ENCODE results near the gene TMPRSS11E. TPM values are rescaled to one million over a fixed set of nuclear protein-coding genes. Genes with fewer than 3 reads are reported as not detected.

Gene TMPRSS11E
- total and polyA plus RNA-seq, 7 donors = 0.09 TPM; not detected in 6

- DNase-seq = no peak
- WGBS, 2 donors = 55 to 79% methylated on average over 3 of the region's 3 CpGs
- intact Hi-C loops (cut with DNase I) = no loop called here
Observed at GRCh38 chr4:68416591-68416990, 30.7 kb upstream of the TMPRSS11E start.

GRCh38 chr4:68426516-68426915 lies 20.7 kb upstream of the TMPRSS11E start:
- H3K27me3 ChIP-seq = no peaks in the 10 kb centered on the region
- no peaks in the 10 kb centered on the region for H3K36me3 ChIP-seq
- H3K9me3 ChIP-seq = no peaks in the 10 kb centered on the region
- H3K4me3 ChIP-seq = no peak overlapping the region
- no peak overlapping the region for H3K27ac ChIP-seq
- intact Hi-C loops (cut with DNase I) = no loop called here
- no peak for DNase-seq
- H3K4me1 ChIP-seq = no peaks in the 10 kb centered on the region
- 94 to 95% methylated on average over 3 of the region's 3 CpGs for WGBS, 2 donors
- TF ChIP-seq POLR2AphosphoS5 (IDR thresholded peaks at IDR 0.05) = no peak

More at GRCh38 chr4:68416591-68416990, 30.7 kb upstream of the TMPRSS11E start:
- no peak for TF ChIP-seq POLR2A (IDR thresholded peaks at IDR 0.05)
- no peak for TF ChIP-seq EP300 (IDR thresholded peaks at IDR 0.05)
- no peak for TF ChIP-seq POLR2AphosphoS5 (IDR thresholded peaks at IDR 0.05)
- TF ChIP-seq, protein P1, sequence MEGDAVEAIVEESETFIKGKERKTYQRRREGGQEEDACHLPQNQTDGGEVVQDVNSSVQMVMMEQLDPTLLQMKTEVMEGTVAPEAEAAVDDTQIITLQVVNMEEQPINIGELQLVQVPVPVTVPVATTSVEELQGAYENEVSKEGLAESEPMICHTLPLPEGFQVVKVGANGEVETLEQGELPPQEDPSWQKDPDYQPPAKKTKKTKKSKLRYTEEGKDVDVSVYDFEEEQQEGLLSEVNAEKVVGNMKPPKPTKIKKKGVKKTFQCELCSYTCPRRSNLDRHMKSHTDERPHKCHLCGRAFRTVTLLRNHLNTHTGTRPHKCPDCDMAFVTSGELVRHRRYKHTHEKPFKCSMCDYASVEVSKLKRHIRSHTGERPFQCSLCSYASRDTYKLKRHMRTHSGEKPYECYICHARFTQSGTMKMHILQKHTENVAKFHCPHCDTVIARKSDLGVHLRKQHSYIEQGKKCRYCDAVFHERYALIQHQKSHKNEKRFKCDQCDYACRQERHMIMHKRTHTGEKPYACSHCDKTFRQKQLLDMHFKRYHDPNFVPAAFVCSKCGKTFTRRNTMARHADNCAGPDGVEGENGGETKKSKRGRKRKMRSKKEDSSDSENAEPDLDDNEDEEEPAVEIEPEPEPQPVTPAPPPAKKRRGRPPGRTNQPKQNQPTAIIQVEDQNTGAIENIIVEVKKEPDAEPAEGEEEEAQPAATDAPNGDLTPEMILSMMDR (IDR thresholded peaks at IDR 0.05) = no peak
- Histone ChIP-seq H3K27ac (no peak overlapping the region), H3K4me1 (no peaks in the 10 kb centered on the region), H3K36me3 (no peaks in the 10 kb centered on the region), H3K4me3 (no peak overlapping the region), H3K9me3 (peaks cover 0 to 6% (median 3%) of the 10 kb centered on the region in 4 donors), H3K27me3 (no peaks in the 10 kb centered on the region)

GRCh38 chr4:68430337-68430736 lies 16.9 kb upstream of the TMPRSS11E start:
- Histone ChIP-seq H3K36me3 (no peaks in the 10 kb centered on the region), H3K4me1 (no peaks in the 10 kb centered on the region), H3K9me3 (no peaks in the 10 kb centered on the region), H3K4me3 (no peak overlapping the region), H3K27me3 (no peaks in the 10 kb centered on the region), H3K27ac (no peak overlapping the region)
- WGBS, 2 donors = 85 to 95% methylated on average over 1 of the region's 1 CpG
- intact Hi-C loops (cut with DNase I) = no loop called here
- TF ChIP-seq POLR2AphosphoS5 (IDR thresholded peaks at IDR 0.05) = no peak
- TF ChIP-seq, protein P1 (IDR thresholded peaks at IDR 0.05) = no peak
- TF ChIP-seq POLR2A (IDR thresholded peaks at IDR 0.05) = no peak
- no peak for TF ChIP-seq EP300 (IDR thresholded peaks at IDR 0.05)
- no peak for DNase-seq

- Histone ChIP-seq H3K27me3 (no peaks in the 10 kb centered on the region), H3K36me3 (no peaks in the 10 kb centered on the region)
Observed at GRCh38 chr4:68432320-68432719, 14.9 kb upstream of the TMPRSS11E start.

DNA sequence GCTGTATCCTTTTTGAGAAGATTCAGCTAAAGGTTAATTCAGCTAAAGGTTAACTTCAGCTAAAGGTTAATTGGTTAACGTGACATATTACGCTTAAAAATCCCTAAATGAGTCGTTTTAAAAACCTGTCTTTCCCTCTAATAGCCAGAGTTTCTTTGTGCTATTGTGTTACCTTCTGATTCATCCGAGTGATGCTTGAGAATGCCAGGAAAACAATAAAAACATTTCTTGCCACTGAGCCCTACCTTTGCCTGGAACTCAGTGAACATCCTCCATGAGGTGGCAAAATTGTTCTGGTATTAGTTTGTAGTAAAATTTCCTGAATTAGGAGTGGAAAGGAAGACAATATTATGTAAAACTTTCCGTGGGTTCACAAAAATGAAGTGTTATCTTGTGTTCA lies 13.7 kb upstream of the TMPRSS11E start:
- H3K27me3 ChIP-seq = no peaks in the 10 kb centered on the region
- no peaks in the 10 kb centered on the region for H3K9me3 ChIP-seq
- 86 to 87% methylated on average over 5 of the region's 5 CpGs for WGBS, 2 donors
- H3K4me1 ChIP-seq = no peaks in the 10 kb centered on the region
- no peaks in the 10 kb centered on the region for H3K36me3 ChIP-seq
- intact Hi-C loops (cut with DNase I) = no loop called here
- H3K4me3 ChIP-seq = no peak overlapping the region
- H3K27ac ChIP-seq = no peak overlapping the region
- DNase-seq = no peak
- TF ChIP-seq EP300 (IDR thresholded peaks at IDR 0.05) (no peak), POLR2A (IDR thresholded peaks at IDR 0.05) (no peak), POLR2AphosphoS5 (IDR thresholded peaks at IDR 0.05) (no peak)
- TF ChIP-seq, protein P1 (IDR thresholded peaks at IDR 0.05) = no peak

More at GRCh38 chr4:68432320-68432719, 14.9 kb upstream of the TMPRSS11E start:
- TF ChIP-seq POLR2AphosphoS5 (IDR thresholded peaks at IDR 0.05) (no peak), EP300 (IDR thresholded peaks at IDR 0.05) (no peak), POLR2A (IDR thresholded peaks at IDR 0.05) (no peak)
- TF ChIP-seq, protein P1 (IDR thresholded peaks at IDR 0.05) = no peak
- H3K4me1 ChIP-seq = no peaks in the 10 kb centered on the region
- H3K9me3 ChIP-seq = no peaks in the 10 kb centered on the region
- no peak overlapping the region for H3K27ac ChIP-seq
- intact Hi-C loops (cut with DNase I) = no loop called here
- DNase-seq = no peak
- H3K4me3 ChIP-seq = no peak overlapping the region

All from sigmoid colon (tissue), 7 donors.